Choroid plexus epithelial cell (primary cell): ENCODE data around the gene TEX48.

Experiments used
- DNase-seq: peaks from one replicate; pipeline ENCODE4 v3.0.0-alpha.2; 2010; ENCODE audit warnings: low read depth
- H3K4me3 ChIP-seq: 2 replicates; pipeline ENCODE4 v1.5.1; 2011; ENCODE audit warnings: low read depth, mild to moderate bottlenecking, control low read depth, low read length, moderate library complexity
- CTCF ChIP-seq: conservative IDR thresholded peaks from 2 replicates; pipeline ENCODE4 v1.5.1; 2011; ENCODE audit warnings: low read depth, mild to moderate bottlenecking, control low read depth, inconsistent platforms, low read length, moderate library complexity

Gene TEX48

GRCh38 chr9:114674076-114674797 lies 7.8 kb downstream of the TEX48 start:
- no peak overlapping the region for H3K4me3 ChIP-seq
- peak; percentile 26 for DNase-seq
- TF ChIP-seq CTCF, result no peak

- TF ChIP-seq CTCF, result no peak
These were observed 10.4 kb downstream of the TEX48 start for GRCh38 chr9:114671605-114672004.

GRCh38 chr9:114669961-114670360 lies 12.0 kb downstream of the TEX48 start:
- no peak for TF ChIP-seq CTCF
- no peak overlapping the region for H3K4me3 ChIP-seq
- no peak for DNase-seq

More at GRCh38 chr9:114671605-114672004, 10.4 kb downstream of the TEX48 start:
- DNase-seq, result no peak
- no peak overlapping the region for H3K4me3 ChIP-seq

- TF ChIP-seq CTCF, result no peak
- no peak for DNase-seq
- H3K4me3 ChIP-seq, result no peak overlapping the region
These were observed 13.8 kb downstream of the TEX48 start for GRCh38 chr9:114668146-114668545.

GRCh38 chr9:114666851-114667250 lies 15.1 kb downstream of the TEX48 start:
- no peak for DNase-seq
- H3K4me3 ChIP-seq, result no peak overlapping the region
- no peak for TF ChIP-seq CTCF

- H3K4me3 ChIP-seq, result no peak overlapping the region
- TF ChIP-seq CTCF, result no peak
- no peak for DNase-seq
These were observed 15.6 kb downstream of the TEX48 start for GRCh38 chr9:114666401-114666800.

GRCh38 chr9:114664181-114664580 lies 17.8 kb downstream of the TEX48 start:
- no peak overlapping the region for H3K4me3 ChIP-seq
- no peak for DNase-seq
- TF ChIP-seq CTCF, result no peak
